COLO668 (cell line): ENCODE data around the gene HAPLN2.
"Not testable (repeated sequence)": the region's sequence is repeated elsewhere in the genome, so short reads cannot be mapped to it uniquely, and the experiment has no call there.

Experiments
- DNase-seq: peaks from one replicate; lab custom pipeline; 2025; ENCODE audit not compliant: unreplicated experiment; lab: John Stamatoyannopoulos, UW

Gene HAPLN2

GRCh38 chr1:156618853-156619581 lies at the start of gene HAPLN2:
HAPLN2 (plus strand) TSS chr1:156619415; CDS start chr1:156623491, 4,076 bp downstream.
- DNase-seq = peak; percentile 54

GRCh38 chr1:156571261-156571852 lies 47.9 kb upstream of the HAPLN2 start:
- DNase-seq = no peak

GRCh38 chr1:156571919-156572662 lies 47.1 kb upstream of the HAPLN2 start, which contains the start of gene IQGAP3:
IQGAP3 (minus strand) TSS chr1:156572565; CDS start chr1:156572529, 36 bp downstream.
- DNase-seq = peak; percentile 92

GRCh38 chr1:156572663-156573018 lies 46.6 kb upstream of the HAPLN2 start:
- DNase-seq = no peak

GRCh38 chr1:156574039-156574633 lies 45.1 kb upstream of the HAPLN2 start:
- DNase-seq = no peak

GRCh38 chr1:156577550-156577949 lies 41.7 kb upstream of the HAPLN2 start:
- DNase-seq = no peak

- DNase-seq = no peak
Measured at GRCh38 chr1:156578055-156578454, 41.2 kb upstream of the HAPLN2 start.

GRCh38 chr1:156579472-156579871 lies 39.7 kb upstream of the HAPLN2 start, which contains the start of gene TTC24:
TTC24 (plus strand) TSS chr1:156579723; CDS start chr1:156581365, 1,642 bp downstream.
- no peak for DNase-seq

GRCh38 chr1:156581661-156582387 lies 37.4 kb upstream of the HAPLN2 start:
- DNase-seq = no peak

- DNase-seq = no peak
Measured at GRCh38 chr1:156582388-156583017, 36.7 kb upstream of the HAPLN2 start.

- peak; percentile 75 for DNase-seq
Measured at GRCh38 chr1:156583821-156584622, 35.2 kb upstream of the HAPLN2 start.

GRCh38 chr1:156584813-156585212 lies 34.4 kb upstream of the HAPLN2 start:
- DNase-seq = peak; percentile 68

GRCh38 chr1:156586323-156586722 lies 32.9 kb upstream of the HAPLN2 start:
- no peak for DNase-seq

- DNase-seq = no peak
Measured at GRCh38 chr1:156586892-156587477, 32.2 kb upstream of the HAPLN2 start.

- DNase-seq = not testable (repeated sequence)
Measured at GRCh38 chr1:156587927-156588326, 31.3 kb upstream of the HAPLN2 start.

GRCh38 chr1:156589546-156589945 lies 29.7 kb upstream of the HAPLN2 start:
- DNase-seq = no peak

- DNase-seq = no peak
Measured at GRCh38 chr1:156590326-156591180, 28.7 kb upstream of the HAPLN2 start.

GRCh38 chr1:156591181-156591431 lies 28.1 kb upstream of the HAPLN2 start:
- peak; percentile 43 for DNase-seq
